NB4 (cell line): ENCODE data around the gene SESN1.
A peak's percentile ranks its signal among the peaks of the same experiment; 100 is the strongest.

Experiments used
- DNase-seq: peaks from one replicate; pipeline ENCODE4 v3.0.0; 2010; ENCODE audit warnings: low read depth
- H3K4me3 ChIP-seq: one replicate; pipeline ENCODE4 v1.5.1; 2011; ENCODE audit warnings: mild to moderate bottlenecking, low read depth, low read length, moderate library complexity
- MYC ChIP-seq: IDR thresholded peaks from 2 replicates; pipeline ENCODE4 v1.6.1; 2011; ENCODE audit warnings: low read depth, low read length
- POLR2A ChIP-seq: IDR thresholded peaks from 2 replicates; pipeline ENCODE4 v1.6.1; 2011; ENCODE audit warnings: mild to moderate bottlenecking; ENCODE audit not compliant: insufficient read length; ENCODE audit errors: extremely low read depth
- TF ChIP-seq, protein P1 (sequence below): IDR thresholded peaks from 2 replicates; pipeline ENCODE4 v1.6.1; 2011; ENCODE audit warnings: low read depth, low read length
- TF ChIP-seq, protein P2 (sequence below): IDR thresholded peaks from one replicate; pipeline ENCODE4 v1.5.1; 2012; ENCODE audit warnings: low read depth, low read length

Gene SESN1

DNA sequence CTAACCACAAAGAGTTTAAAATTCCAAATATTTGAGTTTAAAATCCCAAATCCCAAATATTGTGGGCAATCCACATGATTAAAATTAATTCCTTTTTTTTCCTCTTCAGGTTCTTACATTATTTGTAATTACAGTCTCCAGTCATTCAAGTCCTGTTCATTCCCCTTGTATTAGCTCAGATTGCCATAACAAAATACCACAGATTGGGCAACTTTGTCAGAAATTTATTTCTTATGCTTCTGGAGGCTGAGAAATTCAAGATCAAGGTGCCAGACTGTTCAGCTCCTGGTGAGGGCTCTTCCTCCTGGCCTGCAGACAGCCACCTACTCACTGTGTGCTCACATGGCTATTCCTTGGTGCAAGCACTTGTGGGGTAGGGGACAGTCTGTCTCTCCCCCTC lies 141.0 kb downstream of the SESN1 start:
- no peak for TF ChIP-seq MYC
- TF ChIP-seq, protein P1, sequence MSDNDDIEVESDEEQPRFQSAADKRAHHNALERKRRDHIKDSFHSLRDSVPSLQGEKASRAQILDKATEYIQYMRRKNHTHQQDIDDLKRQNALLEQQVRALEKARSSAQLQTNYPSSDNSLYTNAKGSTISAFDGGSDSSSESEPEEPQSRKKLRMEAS, result no peak
- TF ChIP-seq, protein P2, sequence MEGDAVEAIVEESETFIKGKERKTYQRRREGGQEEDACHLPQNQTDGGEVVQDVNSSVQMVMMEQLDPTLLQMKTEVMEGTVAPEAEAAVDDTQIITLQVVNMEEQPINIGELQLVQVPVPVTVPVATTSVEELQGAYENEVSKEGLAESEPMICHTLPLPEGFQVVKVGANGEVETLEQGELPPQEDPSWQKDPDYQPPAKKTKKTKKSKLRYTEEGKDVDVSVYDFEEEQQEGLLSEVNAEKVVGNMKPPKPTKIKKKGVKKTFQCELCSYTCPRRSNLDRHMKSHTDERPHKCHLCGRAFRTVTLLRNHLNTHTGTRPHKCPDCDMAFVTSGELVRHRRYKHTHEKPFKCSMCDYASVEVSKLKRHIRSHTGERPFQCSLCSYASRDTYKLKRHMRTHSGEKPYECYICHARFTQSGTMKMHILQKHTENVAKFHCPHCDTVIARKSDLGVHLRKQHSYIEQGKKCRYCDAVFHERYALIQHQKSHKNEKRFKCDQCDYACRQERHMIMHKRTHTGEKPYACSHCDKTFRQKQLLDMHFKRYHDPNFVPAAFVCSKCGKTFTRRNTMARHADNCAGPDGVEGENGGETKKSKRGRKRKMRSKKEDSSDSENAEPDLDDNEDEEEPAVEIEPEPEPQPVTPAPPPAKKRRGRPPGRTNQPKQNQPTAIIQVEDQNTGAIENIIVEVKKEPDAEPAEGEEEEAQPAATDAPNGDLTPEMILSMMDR, result no peak
- no peak for DNase-seq
- no peak overlapping the region for H3K4me3 ChIP-seq

DNA sequence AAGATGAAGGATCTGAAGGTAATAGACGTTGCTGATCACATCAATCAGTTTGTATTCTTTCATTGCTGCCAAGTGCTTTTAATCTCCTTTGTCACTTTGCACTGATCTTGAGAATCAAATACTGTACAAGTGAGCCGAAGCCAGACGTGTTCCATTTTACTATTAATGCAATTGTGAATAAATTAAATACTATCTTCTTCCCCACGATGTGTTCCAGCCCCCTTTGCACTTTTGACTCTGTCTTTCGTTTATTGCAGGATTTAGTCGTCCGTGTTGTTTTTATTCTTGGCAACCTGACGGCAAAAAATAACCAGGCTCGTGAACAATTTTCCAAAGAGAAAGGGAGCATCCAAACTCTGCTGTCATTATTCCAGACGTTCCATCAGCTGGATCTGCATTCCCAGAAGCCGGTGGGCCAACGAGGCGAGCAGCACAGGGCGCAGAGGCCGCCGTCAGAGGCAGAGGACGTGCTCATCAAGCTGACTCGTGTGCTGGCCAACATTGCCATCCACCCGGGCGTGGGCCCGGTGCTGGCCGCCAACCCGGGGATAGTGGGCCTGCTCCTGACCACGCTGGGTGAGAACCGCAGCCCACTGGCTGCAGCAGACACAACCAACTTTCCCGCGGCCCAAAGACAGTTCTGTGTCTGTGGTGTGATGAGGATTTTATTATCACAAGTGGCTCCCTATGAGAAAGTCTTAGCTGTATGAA lies 141.7 kb downstream of the SESN1 start:
- no peak overlapping the region for H3K4me3 ChIP-seq
- TF ChIP-seq, protein P1, result no peak
- no peak for TF ChIP-seq MYC
- no peak for TF ChIP-seq POLR2A
- TF ChIP-seq, protein P2, result no peak

DNA sequence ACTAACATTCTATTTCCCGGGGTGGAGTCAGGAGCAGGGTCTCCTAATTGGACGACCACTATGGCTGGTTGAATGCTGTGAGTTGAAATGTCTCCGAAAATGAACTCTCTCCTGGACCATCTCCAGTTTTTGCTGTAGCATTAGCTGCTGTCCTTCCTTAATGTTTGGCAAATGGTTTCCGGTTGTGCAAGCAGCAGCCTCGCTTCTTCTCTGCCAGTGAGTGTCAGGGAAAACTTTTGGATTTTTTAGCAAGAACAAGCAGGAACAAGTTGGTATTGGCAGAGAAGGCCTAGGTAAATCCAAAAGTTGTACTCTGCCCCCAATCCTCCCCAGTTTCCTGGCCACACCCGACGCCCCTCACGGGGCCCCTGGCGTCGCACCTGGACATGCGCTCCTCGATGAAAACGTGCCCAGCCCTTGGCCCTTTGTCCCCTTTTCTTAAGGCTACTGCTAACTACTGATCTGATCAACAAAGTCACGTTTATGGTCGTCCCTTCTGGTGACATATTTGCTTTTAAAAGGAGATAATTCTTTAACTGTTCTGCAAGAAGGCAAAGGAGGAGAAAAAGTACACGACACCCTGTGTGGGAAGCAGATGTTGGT lies 143.2 kb downstream of the SESN1 start:
- TF ChIP-seq POLR2A (no peak), MYC (no peak)

More for the DNA sequence above, 141.7 kb downstream of the SESN1 start:
- DNase-seq, result no peak

DNA sequence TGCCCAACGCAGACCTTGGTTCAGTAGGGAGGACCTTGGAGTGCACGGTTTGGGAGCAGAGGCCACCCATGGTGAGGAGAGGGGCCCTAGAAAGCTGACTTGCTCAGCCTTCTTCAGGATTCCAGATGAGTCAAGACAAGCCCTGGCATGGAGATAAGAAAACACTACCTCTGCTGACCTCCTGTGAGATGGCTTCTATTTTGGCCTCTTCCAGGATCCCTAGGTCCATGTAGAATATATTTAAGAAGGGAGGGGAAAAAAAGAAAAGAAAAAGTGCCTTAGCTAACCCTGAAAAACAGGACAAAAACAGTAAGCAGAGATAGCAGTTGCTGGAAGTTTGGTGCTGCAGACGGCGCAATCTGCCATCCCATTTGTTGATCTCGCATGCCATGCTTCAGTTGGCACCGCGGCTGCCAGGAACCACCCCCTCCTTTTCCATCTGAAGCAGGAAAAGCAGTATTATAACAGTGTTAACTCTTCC lies 146.4 kb downstream of the SESN1 start:
- no peak overlapping the region for H3K4me3 ChIP-seq
- DNase-seq, result no peak
- TF ChIP-seq POLR2A, result no peak
- TF ChIP-seq, protein P2, result no peak
- TF ChIP-seq MYC, result no peak
- TF ChIP-seq, protein P1, result no peak

More for the DNA sequence above, 143.2 kb downstream of the SESN1 start:
- no peak overlapping the region for H3K4me3 ChIP-seq
- DNase-seq, result no peak

DNA sequence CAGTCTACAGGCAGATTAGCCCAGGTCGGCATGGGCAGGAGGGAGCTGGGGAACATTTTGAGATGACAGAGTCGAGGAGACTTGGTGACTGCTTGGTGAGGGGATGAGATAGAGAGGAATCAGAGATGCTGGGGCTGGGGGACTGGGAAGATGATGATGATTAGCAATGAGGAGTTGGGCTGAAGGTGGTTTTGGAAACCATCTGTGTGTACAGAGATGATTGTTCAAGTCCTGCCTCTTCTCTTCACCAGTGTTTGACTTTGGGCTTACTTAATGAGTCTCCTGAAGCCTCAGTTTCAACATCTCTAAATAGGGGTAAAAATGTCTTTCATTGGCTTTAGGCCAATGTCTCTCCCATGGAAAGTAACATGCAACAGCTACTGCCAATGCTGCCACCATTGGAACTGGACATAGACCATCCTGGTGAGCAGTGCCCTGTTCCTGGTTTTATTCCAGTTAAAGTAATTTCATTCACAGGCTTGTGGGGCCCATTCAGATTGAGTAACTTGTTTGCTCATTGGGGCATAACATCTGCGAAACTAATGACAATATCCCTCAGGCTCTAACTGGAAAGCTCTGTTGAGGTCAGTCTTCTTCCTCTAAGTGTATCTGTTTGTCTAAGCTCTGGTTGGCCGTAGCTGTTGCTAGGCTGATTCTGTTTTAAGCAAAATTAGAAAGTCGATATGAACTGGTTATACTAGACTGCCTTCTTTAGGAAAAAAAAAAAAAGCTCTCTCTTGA lies 147.4 kb downstream of the SESN1 start:
- DNase-seq, result peak; percentile 16
- no peak overlapping the region for H3K4me3 ChIP-seq
- TF ChIP-seq, protein P2, result no peak
- TF ChIP-seq, protein P1, result no peak
- TF ChIP-seq MYC, result no peak

DNA sequence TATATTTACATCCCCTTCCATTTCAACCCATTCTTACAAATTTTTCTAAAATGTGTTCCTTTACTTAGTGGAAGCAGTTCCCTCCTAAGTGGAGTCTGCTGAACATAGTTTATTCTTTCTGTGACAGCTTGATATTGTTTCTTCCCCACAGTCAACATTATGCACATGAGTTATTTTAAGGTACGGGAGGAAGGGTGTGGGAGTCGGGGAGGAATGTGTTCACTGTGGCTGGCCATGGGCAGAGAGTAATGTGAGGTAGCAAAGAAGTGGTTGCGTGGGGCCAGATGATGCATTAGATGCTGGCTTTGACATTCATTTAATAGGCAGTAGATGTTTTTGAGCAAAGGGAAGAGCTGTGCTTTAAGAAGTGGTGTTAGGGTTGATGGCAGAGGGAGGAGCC lies 148.0 kb downstream of the SESN1 start:
- H3K4me3 ChIP-seq, result no peak overlapping the region
- DNase-seq, result peak; percentile 16
- TF ChIP-seq MYC, result no peak
- TF ChIP-seq, protein P2, result no peak
- no peak for TF ChIP-seq POLR2A
- TF ChIP-seq, protein P1, result no peak
